ENCODE results near the gene YWHAE.
"Not testable (repeated sequence)": the region's sequence is repeated elsewhere in the genome, so short reads cannot be mapped to it uniquely, and the experiment has no call there.

Gene YWHAE

GRCh38 chr17:1324201-1324771, 75.7 kb downstream of the YWHAE start:
- no peak for DNase-seq

GRCh38 chr17:1323336-1323735, 76.7 kb downstream of the YWHAE start:
- DNase-seq = no peak

- DNase-seq = no peak
Measured at GRCh38 chr17:1322480-1322879, 77.5 kb downstream of the YWHAE start.

GRCh38 chr17:1322014-1322428, 78.0 kb downstream of the YWHAE start:
- no peak for DNase-seq

GRCh38 chr17:1315891-1316403, 84.1 kb downstream of the YWHAE start:
- DNase-seq = no peak

GRCh38 chr17:1315409-1315808, 84.6 kb downstream of the YWHAE start:
- no peak for DNase-seq

- no peak for DNase-seq
Measured at GRCh38 chr17:1313270-1314005, 86.6 kb downstream of the YWHAE start.

- DNase-seq = no peak
Measured at GRCh38 chr17:1312261-1312870, 87.7 kb downstream of the YWHAE start.

- not testable (repeated sequence) for DNase-seq
Measured at GRCh38 chr17:1307829-1308228, 92.2 kb downstream of the YWHAE start.

GRCh38 chr17:1304962-1305563, 95.0 kb downstream of the YWHAE start:
- DNase-seq = no peak

- DNase-seq = no peak
Measured at GRCh38 chr17:1304522-1304921, 95.5 kb downstream of the YWHAE start.

- DNase-seq = no peak
Measured at GRCh38 chr17:1302761-1303160, 97.3 kb downstream of the YWHAE start.

- DNase-seq = no peak
Measured at GRCh38 chr17:1301546-1301945, 98.5 kb downstream of the YWHAE start.

- DNase-seq = no peak
Measured at GRCh38 chr17:1300371-1300905, 99.6 kb downstream of the YWHAE start.

- DNase-seq = no peak
Measured at GRCh38 chr17:1299552-1300370, 100.3 kb downstream of the YWHAE start.

GRCh38 chr17:1298606-1299005, 101.4 kb downstream of the YWHAE start:
- DNase-seq = no peak
